ENCODE results near the gene LIFR.

DNA sequence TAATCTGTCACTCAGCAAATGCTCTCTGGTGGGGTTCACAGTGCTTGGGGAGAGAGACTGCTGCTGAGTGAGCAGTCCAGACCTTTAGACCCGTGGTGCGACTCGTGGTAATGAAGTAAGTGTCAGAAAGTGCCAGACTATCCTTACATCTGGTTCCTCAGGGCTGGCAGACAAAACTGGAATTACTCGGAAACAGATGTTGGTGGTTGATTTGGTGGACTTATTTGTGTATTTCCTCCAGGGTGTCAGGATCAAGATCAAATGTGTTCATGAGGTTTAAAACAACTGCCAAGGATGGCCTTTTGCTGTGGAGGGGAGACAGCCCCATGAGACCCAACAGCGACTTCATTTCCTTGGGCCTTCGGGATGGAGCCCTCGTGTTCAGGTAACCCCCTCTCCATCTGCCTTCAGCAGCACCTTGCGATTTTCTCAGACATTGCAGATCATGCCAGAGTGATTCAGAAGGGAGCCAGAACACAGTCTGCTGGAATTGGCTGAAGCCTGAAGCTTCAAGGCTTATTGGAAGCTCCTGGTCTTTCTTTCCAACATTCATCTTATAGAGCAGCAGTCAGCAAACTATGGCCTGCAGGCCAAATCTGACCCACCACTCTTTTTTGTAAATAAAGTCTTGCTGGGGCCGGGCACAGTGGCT is 105.2 kb downstream of the LIFR start:
- TF ChIP-seq, protein P1, sequence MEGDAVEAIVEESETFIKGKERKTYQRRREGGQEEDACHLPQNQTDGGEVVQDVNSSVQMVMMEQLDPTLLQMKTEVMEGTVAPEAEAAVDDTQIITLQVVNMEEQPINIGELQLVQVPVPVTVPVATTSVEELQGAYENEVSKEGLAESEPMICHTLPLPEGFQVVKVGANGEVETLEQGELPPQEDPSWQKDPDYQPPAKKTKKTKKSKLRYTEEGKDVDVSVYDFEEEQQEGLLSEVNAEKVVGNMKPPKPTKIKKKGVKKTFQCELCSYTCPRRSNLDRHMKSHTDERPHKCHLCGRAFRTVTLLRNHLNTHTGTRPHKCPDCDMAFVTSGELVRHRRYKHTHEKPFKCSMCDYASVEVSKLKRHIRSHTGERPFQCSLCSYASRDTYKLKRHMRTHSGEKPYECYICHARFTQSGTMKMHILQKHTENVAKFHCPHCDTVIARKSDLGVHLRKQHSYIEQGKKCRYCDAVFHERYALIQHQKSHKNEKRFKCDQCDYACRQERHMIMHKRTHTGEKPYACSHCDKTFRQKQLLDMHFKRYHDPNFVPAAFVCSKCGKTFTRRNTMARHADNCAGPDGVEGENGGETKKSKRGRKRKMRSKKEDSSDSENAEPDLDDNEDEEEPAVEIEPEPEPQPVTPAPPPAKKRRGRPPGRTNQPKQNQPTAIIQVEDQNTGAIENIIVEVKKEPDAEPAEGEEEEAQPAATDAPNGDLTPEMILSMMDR (IDR thresholded peaks at IDR 0.05): no peak
- no peak for TF ChIP-seq CHD2 (IDR thresholded peaks at IDR 0.05; ENCODE audit: low read length, partially characterized antibody)
- TF ChIP-seq, protein P2, sequence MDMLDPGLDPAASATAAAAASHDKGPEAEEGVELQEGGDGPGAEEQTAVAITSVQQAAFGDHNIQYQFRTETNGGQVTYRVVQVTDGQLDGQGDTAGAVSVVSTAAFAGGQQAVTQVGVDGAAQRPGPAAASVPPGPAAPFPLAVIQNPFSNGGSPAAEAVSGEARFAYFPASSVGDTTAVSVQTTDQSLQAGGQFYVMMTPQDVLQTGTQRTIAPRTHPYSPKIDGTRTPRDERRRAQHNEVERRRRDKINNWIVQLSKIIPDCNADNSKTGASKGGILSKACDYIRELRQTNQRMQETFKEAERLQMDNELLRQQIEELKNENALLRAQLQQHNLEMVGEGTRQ (IDR thresholded peaks at IDR 0.05): no peak
- TF ChIP-seq POLR2A (IDR thresholded peaks at IDR 0.05; ENCODE audit: low read length): no peak
- no peak for TF ChIP-seq NPAS2 (CRISPR knock-in tag; IDR thresholded peaks at IDR 0.05; ENCODE audit: borderline replicate concordance)
- no peak for TF ChIP-seq SMC3 (IDR thresholded peaks at IDR 0.05)
- TF ChIP-seq RNF2 (IDR thresholded peaks at IDR 0.05; ENCODE audit: borderline replicate concordance, low read depth): no peak

Measured in A549 (cell line).